HEK293 (cell line): ENCODE results near the gene TMEM203.

Source experiments
- CTCF ChIA-PET: fragments of 350-600 bp; formaldehyde crosslinking; extraction: SDS; loops from one replicate; lab custom pipeline; 2021; ENCODE audit warnings: antibody characterized with exemption; lab: Yijun Ruan, JAX
- POLR2A ChIA-PET: fragments of 300-600 bp; formaldehyde crosslinking; extraction: SDS; loops from one replicate; lab custom pipeline; 2020; ENCODE audit warnings: antibody characterized with exemption, inconsistent platforms; lab: Yijun Ruan, JAX
- H3K27ac ChIP-seq: fragments of 200-500 bp; sonication (Bioruptor generic); 2 replicates; pipeline ENCODE4 v1.5.1; 2014; ENCODE audit warnings: low read depth, low read length, control low read depth, inconsistent platforms; ENCODE audit errors: extremely low read depth
- H3K36me3 ChIP-seq, 2 experiments: fragments of 200-500 bp in 1 of 2; sonication (Bioruptor generic) in 1 of 2; 1 replicate in 1 of 2; 2 replicates in 1 of 2; pipeline ENCODE4 v1.5.1; 2014 to 2017; ENCODE audit warnings: inconsistent platforms in 2 of 2, low read length in 2 of 2; ENCODE audit not compliant: control insufficient read depth in 2 of 2, insufficient read depth in 1 of 2
- H3K4me1 ChIP-seq: fragments of 200-500 bp; sonication (Bioruptor generic); 2 replicates; pipeline ENCODE4 v1.5.1; 2014; ENCODE audit warnings: mild to moderate bottlenecking, low read length, inconsistent platforms; ENCODE audit not compliant: control insufficient read depth, insufficient read depth
- H3K4me3 ChIP-seq: 2 replicates; pipeline ENCODE4 v1.5.1; 2011; ENCODE audit warnings: low read depth, mild to moderate bottlenecking, control low read depth, low read length, moderate library complexity
- H3K9me3 ChIP-seq: fragments of 200-500 bp; sonication (Bioruptor generic); 2 replicates; pipeline ENCODE4 v1.5.1; 2014; ENCODE audit warnings: low read depth, low read length, inconsistent platforms; ENCODE audit not compliant: control insufficient read depth, insufficient read depth
- GLI4 ChIP-seq: fragments of 450-650 bp; formaldehyde crosslinking; IDR thresholded peaks from 2 replicates; pipeline ENCODE4 v1.5.1; 2016; ENCODE audit warnings: missing biosample characterization, missing genetic modification characterization
- GLIS1 ChIP-seq: fragments of 450-650 bp; formaldehyde crosslinking; IDR thresholded peaks from 2 replicates; pipeline ENCODE4 v1.5.1; 2016; ENCODE audit warnings: missing biosample characterization, missing genetic modification characterization
- GLIS2 ChIP-seq: fragments of 450-650 bp; formaldehyde crosslinking; IDR thresholded peaks from 2 replicates; pipeline ENCODE4 v1.5.1; 2016; ENCODE audit warnings: missing biosample characterization, missing genetic modification characterization
- KLF8 ChIP-seq: fragments of 450-650 bp; formaldehyde crosslinking; IDR thresholded peaks from 2 replicates; pipeline ENCODE4 v1.5.1; 2016; ENCODE audit warnings: missing biosample characterization, missing genetic modification characterization
- SCRT1 ChIP-seq: fragments of 450-650 bp; formaldehyde crosslinking; IDR thresholded peaks from 2 replicates; pipeline ENCODE4 v1.5.1; 2016; ENCODE audit warnings: missing biosample characterization, missing genetic modification characterization, borderline replicate concordance
- ZFP37 ChIP-seq: fragments of 450-650 bp; formaldehyde crosslinking; IDR thresholded peaks from 2 replicates; pipeline ENCODE4 v1.5.1; 2016; ENCODE audit warnings: missing biosample characterization, missing genetic modification characterization
- ZFP41 ChIP-seq: fragments of 450-650 bp; formaldehyde crosslinking; IDR thresholded peaks from 2 replicates; pipeline ENCODE4 v1.5.1; 2016; ENCODE audit warnings: missing biosample characterization, missing genetic modification characterization, borderline replicate concordance
- ZNF157 ChIP-seq: fragments of 450-650 bp; formaldehyde crosslinking; IDR thresholded peaks from 2 replicates; pipeline ENCODE4 v1.5.1; 2016; ENCODE audit warnings: missing biosample characterization, missing genetic modification characterization
- ZNF223 ChIP-seq: fragments of 450-650 bp; formaldehyde crosslinking; IDR thresholded peaks from 2 replicates; pipeline ENCODE4 v1.5.1; 2016; ENCODE audit warnings: missing biosample characterization, missing genetic modification characterization
- ZNF354C ChIP-seq: fragments of 450-650 bp; formaldehyde crosslinking; IDR thresholded peaks from 2 replicates; pipeline ENCODE4 v1.5.1; 2016; ENCODE audit warnings: missing biosample characterization, missing genetic modification characterization, low read depth, borderline replicate concordance
- ZNF677 ChIP-seq: fragments of 450-650 bp; IDR thresholded peaks from 2 replicates; pipeline ENCODE4 v1.5.0; 2018; ENCODE audit warnings: missing biosample characterization, mild to moderate bottlenecking, missing genetic modification characterization, moderate library complexity
- ZNF791 ChIP-seq: fragments of 450-650 bp; formaldehyde crosslinking; IDR thresholded peaks from 2 replicates; pipeline ENCODE4 v1.5.1; 2016; ENCODE audit warnings: missing biosample characterization, missing genetic modification characterization
- TF ChIP-seq, protein P1 (sequence below): fragments of 450-650 bp; formaldehyde crosslinking; IDR thresholded peaks from 2 replicates; pipeline ENCODE4 v1.5.1; 2016; ENCODE audit warnings: missing biosample characterization, missing genetic modification characterization
- TF ChIP-seq, protein P2 (sequence below): fragments of 450-650 bp; formaldehyde crosslinking; IDR thresholded peaks from 2 replicates; pipeline ENCODE4; 2016; ENCODE audit warnings: missing biosample characterization, missing genetic modification characterization
- TF ChIP-seq, protein P3 (sequence below): fragments of 450-650 bp; formaldehyde crosslinking; IDR thresholded peaks from 2 replicates; pipeline ENCODE4 v1.5.1; 2016; ENCODE audit warnings: missing biosample characterization, missing genetic modification characterization

Gene TMEM203

DNA sequence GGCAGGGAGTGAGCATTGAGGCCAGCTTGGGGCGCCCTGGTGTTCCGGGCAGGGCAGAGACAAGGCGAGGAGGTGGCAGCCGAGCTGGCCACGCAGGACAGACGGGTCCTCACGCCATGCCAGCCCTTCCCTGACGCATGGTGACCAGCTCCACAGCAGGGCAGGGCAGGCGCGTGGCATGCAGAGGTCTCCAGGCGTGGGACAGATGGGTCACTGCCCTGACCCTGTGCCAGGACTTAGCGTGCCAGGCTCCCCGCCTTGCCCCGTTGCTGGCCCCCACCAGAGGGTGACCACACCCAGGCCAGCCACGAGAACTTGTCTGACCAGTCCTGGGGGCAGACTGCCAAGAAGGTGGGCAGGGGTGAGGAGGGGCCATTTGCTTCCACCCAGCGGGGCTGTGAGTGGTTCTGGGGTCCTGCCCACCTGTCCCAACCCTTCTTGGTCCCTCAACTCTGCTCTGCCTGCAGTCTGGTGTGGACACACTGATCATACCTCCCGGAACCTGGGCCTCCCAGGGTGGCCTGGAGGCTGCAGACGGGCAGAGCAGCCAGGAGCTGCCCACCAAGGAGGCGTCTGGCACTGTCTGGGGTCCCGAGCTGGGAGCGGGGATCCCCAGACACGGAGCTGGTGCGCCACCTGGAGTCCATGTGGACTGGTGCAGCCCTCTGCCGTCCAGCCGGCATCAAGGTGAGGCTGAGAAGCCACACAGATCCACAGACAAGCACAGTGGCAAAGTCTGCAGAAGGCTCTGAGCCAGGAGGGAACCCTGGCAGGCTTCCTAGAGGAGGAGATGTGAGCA lies 21.8 kb upstream of the TMEM203 start, which contains the start of gene RNF224 (continued):
- no peak for TF ChIP-seq ZNF791 (tag by site-specific recombination)
- TF ChIP-seq GLIS1 (tag by site-specific recombination) = peak; percentile 81

DNA sequence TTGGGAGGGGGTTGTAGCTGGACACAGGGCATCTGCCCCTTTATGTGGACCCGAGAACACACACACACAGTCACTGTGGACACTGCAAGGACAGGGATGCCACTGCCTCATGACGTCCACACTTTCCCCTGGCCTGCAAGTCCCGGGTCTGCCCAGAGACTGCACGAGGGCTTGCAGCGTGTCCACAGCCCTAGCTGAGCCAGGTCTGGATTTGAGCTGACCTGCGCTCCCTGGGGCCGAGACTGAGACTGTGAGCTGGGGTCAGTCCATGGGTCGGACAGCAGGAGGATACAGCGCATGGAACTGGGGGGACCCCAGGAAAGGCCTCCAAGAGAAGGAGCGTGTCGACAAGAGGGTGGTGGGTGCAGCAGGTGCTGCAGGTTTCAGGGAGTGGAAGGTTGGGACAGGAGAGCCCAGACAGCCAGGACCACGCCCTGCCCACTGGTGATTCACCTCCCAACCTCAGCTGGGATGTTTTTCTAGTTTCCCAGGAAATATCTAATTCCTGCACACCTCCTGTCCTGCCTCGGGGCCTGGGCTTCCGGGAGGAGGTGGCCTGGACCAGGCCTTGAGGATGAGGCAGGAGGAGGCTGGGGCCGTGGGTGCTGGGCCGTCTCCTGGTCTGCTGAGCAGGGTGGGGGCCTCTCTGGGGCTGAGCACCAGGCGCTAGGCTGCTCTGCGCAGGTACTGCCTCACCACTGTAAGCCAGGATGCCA lies 21.0 kb upstream of the TMEM203 start:
- H3K36me3 ChIP-seq = no peaks in the 10 kb centered on the region
- no peaks in the 10 kb centered on the region for H3K9me3 ChIP-seq
- ChIA-PET POLR2A (interaction anchor here (0.5 to 17.2 kb wide), 9 partner anchors 15 to 193 kb away, joined by 3 to 304 read pairs (median 5); partner anchors contain the start of genes ANAPC2, NDOR1, NPDC1 and SAPCD2), CTCF (interaction anchor here (0.6 to 6.7 kb wide), 25 partner anchors 8 to 439 kb away, joined by 3 to 69 read pairs (median 6); partner anchors contain the start of genes ABCA2, ANAPC2, C8G and MAN1B1)
- TF ChIP-seq ZFP41 (tag by site-specific recombination) = no peak
- TF ChIP-seq, protein P1, sequence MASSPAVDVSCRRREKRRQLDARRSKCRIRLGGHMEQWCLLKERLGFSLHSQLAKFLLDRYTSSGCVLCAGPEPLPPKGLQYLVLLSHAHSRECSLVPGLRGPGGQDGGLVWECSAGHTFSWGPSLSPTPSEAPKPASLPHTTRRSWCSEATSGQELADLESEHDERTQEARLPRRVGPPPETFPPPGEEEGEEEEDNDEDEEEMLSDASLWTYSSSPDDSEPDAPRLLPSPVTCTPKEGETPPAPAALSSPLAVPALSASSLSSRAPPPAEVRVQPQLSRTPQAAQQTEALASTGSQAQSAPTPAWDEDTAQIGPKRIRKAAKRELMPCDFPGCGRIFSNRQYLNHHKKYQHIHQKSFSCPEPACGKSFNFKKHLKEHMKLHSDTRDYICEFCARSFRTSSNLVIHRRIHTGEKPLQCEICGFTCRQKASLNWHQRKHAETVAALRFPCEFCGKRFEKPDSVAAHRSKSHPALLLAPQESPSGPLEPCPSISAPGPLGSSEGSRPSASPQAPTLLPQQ (tag by site-specific recombination) = no peak
- TF ChIP-seq KLF8 (tag by site-specific recombination) = no peak
- TF ChIP-seq SCRT1 (tag by site-specific recombination) = no peak
- no peak for TF ChIP-seq ZNF677 (tag by site-specific recombination)
- no peak for TF ChIP-seq GLIS2
- TF ChIP-seq, protein P2, sequence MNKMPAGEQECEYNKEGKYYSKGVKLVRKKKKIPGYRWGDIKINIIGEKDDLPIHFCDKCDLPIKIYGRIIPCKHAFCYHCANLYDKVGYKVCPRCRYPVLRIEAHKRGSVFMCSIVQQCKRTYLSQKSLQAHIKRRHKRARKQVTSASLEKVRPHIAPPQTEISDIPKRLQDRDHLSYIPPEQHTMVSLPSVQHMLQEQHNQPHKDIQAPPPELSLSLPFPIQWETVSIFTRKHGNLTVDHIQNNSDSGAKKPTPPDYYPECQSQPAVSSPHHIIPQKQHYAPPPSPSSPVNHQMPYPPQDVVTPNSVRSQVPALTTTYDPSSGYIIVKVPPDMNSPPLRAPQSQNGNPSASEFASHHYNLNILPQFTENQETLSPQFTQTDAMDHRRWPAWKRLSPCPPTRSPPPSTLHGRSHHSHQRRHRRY (tag by site-specific recombination) = no peak
- TF ChIP-seq ZNF157 = no peak
- no peak for TF ChIP-seq GLI4 (tag by site-specific recombination)
- no peak for TF ChIP-seq ZNF354C (tag by site-specific recombination)
- TF ChIP-seq, protein P3, sequence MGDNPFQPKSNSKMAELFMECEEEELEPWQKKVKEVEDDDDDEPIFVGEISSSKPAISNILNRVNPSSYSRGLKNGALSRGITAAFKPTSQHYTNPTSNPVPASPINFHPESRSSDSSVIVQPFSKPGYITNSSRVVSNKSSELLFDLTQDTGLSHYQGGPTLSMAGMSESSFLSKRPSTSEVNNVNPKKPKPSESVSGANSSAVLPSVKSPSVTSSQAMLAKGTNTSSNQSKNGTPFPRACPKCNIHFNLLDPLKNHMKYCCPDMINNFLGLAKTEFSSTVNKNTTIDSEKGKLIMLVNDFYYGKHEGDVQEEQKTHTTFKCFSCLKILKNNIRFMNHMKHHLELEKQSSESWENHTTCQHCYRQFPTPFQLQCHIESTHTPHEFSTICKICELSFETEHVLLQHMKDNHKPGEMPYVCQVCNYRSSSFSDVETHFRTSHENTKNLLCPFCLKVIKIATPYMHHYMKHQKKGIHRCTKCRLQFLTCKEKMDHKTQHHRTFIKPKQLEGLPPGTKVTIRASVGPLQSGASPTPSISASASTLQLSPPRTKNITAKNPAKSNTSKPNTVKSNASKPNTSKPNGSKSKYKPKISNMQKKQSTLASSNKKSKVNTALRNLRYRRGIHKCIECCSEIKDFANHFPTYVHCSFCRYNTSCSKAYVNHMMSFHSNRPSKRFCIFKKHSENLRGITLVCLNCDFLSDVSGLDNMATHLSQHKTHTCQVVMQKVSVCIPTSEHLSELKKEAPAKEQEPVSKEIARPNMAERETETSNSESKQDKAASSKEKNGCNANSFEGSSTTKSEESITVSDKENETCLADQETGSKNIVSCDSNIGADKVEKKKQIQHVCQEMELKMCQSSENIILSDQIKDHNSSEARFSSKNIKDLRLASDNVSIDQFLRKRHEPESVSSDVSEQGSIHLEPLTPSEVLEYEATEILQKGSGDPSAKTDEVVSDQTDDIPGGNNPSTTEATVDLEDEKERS (tag by site-specific recombination) = no peak
- TF ChIP-seq ZFP37 = no peak
- no peak for TF ChIP-seq ZNF223 (tag by site-specific recombination)
- no peak overlapping the region for H3K4me3 ChIP-seq
- no peak overlapping the region for H3K27ac ChIP-seq
- H3K4me1 ChIP-seq = peaks cover 4% of the 10 kb centered on the region
